ENCODE data around the gene CDC42SE1. TPM values are rescaled to one million over a fixed set of nuclear protein-coding genes. Genes with fewer than 3 reads are reported as not detected.

The CDC42SE1 gene
- total and polyA plus RNA-seq, 9 of the 15 experiments (the other 6 are each of a cell fraction or from before 2014, with no cell fraction given), result 78.1 to 189 (median 114) TPM

- no TSS peak for BruUV-seq (replicated peaks)
- POLR2A ChIA-PET, result interaction anchor here (0.6 to 2.0 kb wide), 12 partner anchors 10 to 882 kb away, joined by 3 to 7 read pairs (median 4); partner anchors contain the start of genes ANXA9 and MCL1
- ATAC-seq, result peak; percentile 61
- no peak overlapping the region for H2AFZ ChIP-seq (ENCODE audit: low read depth, low read length)
- H3K4me2 ChIP-seq (ENCODE audit: insufficient read depth, low read length), result 0 out of 2 replicates have a peak overlapping the region, but pooled peaks have one; percentile 13
- DNase-seq (ENCODE audit: extremely low read depth in 1 of 4, low spot score in 3 of 4), result peak; percentile 54 to 68 (median 58)
- no peaks in the 10 kb centered on the region for H3K9me1 ChIP-seq (ENCODE audit: control insufficient read depth, insufficient read depth, low read length)
- no peaks in the 10 kb centered on the region for H3K9me3 ChIP-seq (replicated peaks; ENCODE audit: control insufficient read depth, insufficient read depth, low read depth, low read length)
- in situ Hi-C loops (cut with MboI), result no loop called here
- no peaks in the 10 kb centered on the region for H3K27me3 ChIP-seq (ENCODE audit: control insufficient read depth in 2 of 2, insufficient read depth in 2 of 2, low read length in 2 of 2)
- CTCF ChIA-PET (ENCODE audit: low intra/inter-chr PET ratio), result no interaction called here
- peaks cover 9% of the 10 kb centered on the region; the same call in 1 of the 3 replicates for H3K79me2 ChIP-seq (ENCODE audit: control insufficient read depth, insufficient read depth, low read length)
- peaks cover 7% of the 10 kb centered on the region; the same call in 2 of the 3 replicates for H3K36me3 ChIP-seq (ENCODE audit: control insufficient read depth, insufficient read depth, low read length)
- H3K4me1 ChIP-seq (replicated peaks in 1 of 2; ENCODE audit: control insufficient read depth in 2 of 2, insufficient read depth in 2 of 2, low read length in 2 of 2), result peaks cover 49 to 55% of the 10 kb centered on the region in 2 experiments
- H4K20me1 ChIP-seq (replicated peaks; ENCODE audit: control insufficient read depth, insufficient read depth, low read length), result no peaks in the 10 kb centered on the region
- intact Hi-C loops (cut with micrococcal nuclease), result no loop called here
- H3K27ac ChIP-seq (ENCODE audit: extremely low read depth, low read depth, low read length), result peak overlapping the region; percentile 64; the same call in 2 of the 3 replicates
- FAIRE-seq, result peak; percentile 70
- no peak overlapping the region for H3K4me3 ChIP-seq
- WGBS (ENCODE audit: insufficient coverage, low coverage, missing lambda C conversion rate), result 14% methylated on average over 4 of the region's 4 CpGs
- H3K9ac ChIP-seq (ENCODE audit: insufficient read depth in 1 of 2, low read depth in 2 of 2, low read length in 2 of 2), result peak overlapping the region; percentile 25 to 27; a peak in 1 of 4 replicates
- TF ChIP-seq E2F8 (IDR thresholded peaks at IDR 0.05; ENCODE audit: low read depth, partially characterized antibody), result peak; percentile 30
- TF ChIP-seq NCOR1 (IDR thresholded peaks at IDR 0.05), result no peak
- peak; percentile 80 for TF ChIP-seq TOE1 (IDR thresholded peaks at IDR 0.05; ENCODE audit: borderline replicate concordance)
- TF ChIP-seq TOE1 (CRISPR knock-in tag; IDR thresholded peaks at IDR 0.05; ENCODE audit: borderline replicate concordance, low read depth), result no peak
- TF ChIP-seq MTA1 (IDR thresholded peaks at IDR 0.05; ENCODE audit: borderline replicate concordance), result 0 out of 2 replicates have a peak, but pooled peaks have one; percentile 19
- TF ChIP-seq, protein P1, sequence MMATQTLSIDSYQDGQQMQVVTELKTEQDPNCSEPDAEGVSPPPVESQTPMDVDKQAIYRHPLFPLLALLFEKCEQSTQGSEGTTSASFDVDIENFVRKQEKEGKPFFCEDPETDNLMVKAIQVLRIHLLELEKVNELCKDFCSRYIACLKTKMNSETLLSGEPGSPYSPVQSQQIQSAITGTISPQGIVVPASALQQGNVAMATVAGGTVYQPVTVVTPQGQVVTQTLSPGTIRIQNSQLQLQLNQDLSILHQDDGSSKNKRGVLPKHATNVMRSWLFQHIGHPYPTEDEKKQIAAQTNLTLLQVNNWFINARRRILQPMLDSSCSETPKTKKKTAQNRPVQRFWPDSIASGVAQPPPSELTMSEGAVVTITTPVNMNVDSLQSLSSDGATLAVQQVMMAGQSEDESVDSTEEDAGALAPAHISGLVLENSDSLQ (IDR thresholded peaks at IDR 0.05), result peak; percentile 70
- TF ChIP-seq JUN (IDR thresholded peaks at IDR 0.05; ENCODE audit: borderline replicate concordance, low read depth, low read length), result peak; percentile 97
- no peak for TF ChIP-seq JUN (CRISPR knock-in tag; IDR thresholded peaks at IDR 0.05; ENCODE audit: borderline replicate concordance)
- no peak for TF ChIP-seq TRIM28 (IDR thresholded peaks at IDR 0.05)
- no peak for TF ChIP-seq POLR2B (IDR thresholded peaks at IDR 0.05; ENCODE audit: low read depth, partially characterized antibody)
- TF ChIP-seq RCOR1 (IDR thresholded peaks at IDR 0.05; ENCODE audit: borderline replicate concordance in 1 of 2, low read depth in 2 of 2, low read length in 2 of 2), result peak in 1 of 2 experiments; percentile 26; a peak in 1 of 4 replicates
- TF ChIP-seq KLF13 (tag; IDR thresholded peaks at IDR 0.05; ENCODE audit: borderline replicate concordance, low read depth), result no peak
- peak; percentile 73 for TF ChIP-seq USF2 (CRISPR knock-in tag; IDR thresholded peaks at IDR 0.05)
- TF ChIP-seq CTBP1 (IDR thresholded peaks at IDR 0.05; ENCODE audit: borderline replicate concordance), result peak; percentile 60; the same call in 1 of the 2 replicates
Measured at GRCh38 chr1:151001602-151002001, 57.8 kb downstream of the CDC42SE1 start.

All from K562 (cell line).